Anterior cingulate cortex (tissue), 58 donors: ENCODE measurements around the gene USF3.

Source experiments
- DNase-seq, 58 donors: peaks; one replicate each; lab custom pipeline; 2025; lab: John Stamatoyannopoulos, UW

USF3 gene

DNA sequence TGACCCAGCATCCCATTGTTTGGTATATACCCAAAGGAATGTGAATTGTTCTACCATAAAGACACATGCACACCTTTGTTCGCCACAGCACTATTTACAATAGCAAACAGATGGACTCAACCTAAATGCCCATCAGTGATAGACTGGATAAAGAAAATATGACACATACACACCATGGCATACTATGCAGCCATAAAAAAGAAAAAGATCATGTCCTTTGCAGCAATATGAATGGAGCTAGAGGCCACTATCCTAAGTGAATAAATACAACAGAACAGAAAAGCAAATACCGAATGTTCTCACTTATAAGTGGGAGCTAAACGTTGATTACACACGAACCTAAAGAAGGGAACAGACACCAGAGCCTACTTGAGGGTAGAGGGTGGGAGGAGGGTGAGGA lies 11.4 kb upstream of the USF3 start:
- DNase-seq: no peak

DNA sequence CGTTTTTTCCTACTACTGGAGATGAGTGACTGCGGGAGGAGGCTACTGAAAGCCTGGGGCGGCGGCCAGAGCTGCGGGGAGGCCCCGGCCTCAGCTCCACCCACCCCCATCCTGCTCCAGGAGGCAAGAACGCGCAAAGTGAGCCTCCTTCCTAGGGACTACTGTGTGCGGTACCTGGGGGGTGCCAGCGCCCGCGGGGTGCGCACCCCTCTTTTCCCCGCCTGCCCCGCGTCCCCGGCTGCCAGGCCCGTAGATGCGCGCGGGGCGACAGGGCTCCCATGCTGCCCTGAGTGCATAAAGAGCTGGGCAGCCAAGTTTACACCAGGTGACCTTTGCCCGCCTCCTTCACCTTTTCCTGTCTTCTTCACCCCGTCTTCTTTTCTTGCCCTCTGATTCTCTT lies 2.5 kb upstream of the USF3 start:
- DNase-seq: peak in 1 of 58 donors; percentile 10

DNA sequence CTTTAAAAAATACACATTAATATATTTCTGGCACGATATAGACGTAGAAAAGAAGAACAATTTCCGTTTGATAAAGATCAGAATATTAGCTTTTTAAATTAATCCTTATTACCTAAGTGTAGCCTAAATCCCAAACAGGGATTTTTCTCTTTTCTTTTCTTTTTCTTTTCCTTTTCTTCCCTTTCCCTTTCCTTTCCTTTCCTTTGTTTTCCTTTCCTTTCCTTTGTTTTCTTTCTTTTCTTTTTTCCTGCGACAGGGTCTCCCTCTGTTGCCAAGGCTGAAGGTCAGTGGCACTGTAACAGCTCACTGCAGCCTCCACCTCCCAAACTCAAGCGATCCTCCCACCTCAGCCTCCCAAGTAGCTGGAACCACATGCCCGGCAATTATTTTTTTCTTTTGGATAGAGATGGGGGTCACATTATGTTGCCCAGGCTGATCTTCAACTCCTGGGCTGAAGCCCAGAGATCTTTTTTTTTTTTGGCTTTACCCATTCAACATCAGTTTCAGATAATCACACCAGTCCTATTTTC lies 1.8 kb upstream of the USF3 start:
- DNase-seq: no peak

DNA sequence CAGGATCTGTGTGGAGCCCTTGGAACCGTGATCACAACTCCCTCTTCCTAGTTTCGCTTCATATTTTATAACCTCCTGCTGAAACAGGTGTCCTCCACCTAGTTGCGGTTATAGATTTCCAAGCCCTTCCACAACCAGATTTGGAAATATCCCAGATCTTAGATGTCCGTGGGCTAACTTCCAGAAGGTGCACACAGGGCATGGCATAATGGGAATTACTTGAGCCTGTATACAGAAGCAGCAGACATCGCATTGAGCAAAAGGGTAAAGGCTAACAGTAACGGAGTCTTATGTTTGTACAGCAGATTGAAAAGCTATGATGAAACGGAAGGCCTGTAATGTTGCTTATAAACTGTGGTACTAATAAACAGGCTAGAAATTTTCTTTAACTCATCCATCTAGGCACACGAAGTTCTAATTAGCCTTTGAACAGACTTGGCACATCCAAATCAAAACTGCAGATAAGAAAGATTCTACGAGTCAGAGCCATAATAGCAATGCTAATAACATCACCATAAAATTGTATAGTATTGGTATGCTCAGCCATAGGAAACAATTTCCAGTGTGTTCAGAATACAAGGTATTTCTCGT lies 1.2 kb upstream of the USF3 start:
- DNase-seq: peak in 4 of 58 donors; percentile 45 to 59 (median 54)

DNA sequence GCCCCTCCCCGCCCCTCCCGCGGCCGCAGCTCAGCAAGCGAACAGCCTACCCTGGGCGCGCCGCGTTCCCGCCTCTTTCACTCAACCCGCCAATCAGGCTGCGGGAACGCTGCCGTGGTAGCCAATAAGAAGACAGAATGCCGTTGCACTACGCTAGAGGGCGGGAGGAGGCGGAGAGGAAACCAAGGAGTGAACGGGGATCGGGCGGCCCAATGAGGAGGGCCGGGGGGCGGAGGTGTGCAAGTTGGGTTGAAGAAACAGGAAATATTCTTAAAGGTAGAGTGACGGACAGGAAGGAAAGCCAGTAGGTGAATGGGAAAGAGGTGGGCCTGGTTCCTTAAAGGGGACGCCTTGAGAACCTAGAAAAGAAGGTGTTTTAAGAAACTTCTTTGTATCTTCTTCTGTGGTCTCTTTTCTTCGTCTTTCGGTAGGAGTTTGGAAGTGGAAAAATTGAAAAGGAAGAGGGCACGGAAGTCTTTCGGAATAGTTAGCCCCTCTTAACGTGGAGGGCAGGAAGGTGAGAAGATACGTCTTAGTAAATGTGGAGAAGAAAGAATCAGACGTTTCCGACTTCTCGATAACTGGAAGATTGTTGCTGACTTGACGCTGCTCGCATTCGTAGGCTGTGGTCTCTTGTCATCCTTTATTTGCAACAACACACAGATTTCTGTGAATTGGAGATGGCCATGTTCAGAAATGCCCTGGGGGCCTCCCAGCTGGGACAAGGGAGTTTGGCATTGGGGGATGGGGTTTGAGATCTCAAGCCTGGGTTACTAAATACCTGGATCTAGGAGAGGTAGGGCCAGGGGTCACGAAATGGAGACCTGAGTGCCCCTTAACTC lies 437 bp upstream of the USF3 start:
- DNase-seq: peak; percentile 89 to 100 (median 99)

DNA sequence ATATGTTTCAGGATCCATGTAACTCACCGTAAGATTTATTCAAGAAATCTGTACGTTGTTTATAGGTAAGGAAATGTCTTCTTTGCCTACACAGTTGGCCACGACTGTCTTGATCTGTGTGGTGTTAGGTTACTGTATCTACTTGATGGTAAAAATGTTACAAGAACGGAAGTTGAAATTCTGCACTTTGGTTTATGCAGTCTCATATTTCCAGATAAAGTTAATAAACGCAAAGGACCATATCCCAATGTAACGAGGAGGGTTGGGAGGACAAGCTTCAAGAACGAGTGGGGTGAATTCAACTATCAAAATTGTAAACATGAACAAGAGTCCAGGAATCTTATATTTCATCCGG lies 1.0 kb downstream of the USF3 start:
- no peak for DNase-seq

DNA sequence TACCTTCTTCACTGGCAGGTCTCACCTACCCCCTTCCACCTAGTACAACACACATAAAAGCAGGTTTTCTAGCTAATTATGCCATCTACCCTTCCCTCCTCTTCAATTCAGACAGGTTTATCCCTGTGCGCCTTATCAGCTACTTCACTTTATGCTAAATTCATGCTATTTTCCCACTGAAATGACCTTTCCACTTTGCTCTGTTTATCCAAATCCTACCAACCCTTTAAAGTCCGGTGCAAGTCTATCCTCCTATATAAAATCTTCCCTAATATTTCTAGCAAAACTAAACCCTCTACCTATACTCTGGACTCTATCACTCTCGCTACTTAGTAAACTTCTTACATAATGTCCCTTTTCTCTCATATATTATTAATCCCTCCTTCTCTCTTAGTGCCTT lies 6.0 kb downstream of the USF3 start:
- no peak for DNase-seq

DNA sequence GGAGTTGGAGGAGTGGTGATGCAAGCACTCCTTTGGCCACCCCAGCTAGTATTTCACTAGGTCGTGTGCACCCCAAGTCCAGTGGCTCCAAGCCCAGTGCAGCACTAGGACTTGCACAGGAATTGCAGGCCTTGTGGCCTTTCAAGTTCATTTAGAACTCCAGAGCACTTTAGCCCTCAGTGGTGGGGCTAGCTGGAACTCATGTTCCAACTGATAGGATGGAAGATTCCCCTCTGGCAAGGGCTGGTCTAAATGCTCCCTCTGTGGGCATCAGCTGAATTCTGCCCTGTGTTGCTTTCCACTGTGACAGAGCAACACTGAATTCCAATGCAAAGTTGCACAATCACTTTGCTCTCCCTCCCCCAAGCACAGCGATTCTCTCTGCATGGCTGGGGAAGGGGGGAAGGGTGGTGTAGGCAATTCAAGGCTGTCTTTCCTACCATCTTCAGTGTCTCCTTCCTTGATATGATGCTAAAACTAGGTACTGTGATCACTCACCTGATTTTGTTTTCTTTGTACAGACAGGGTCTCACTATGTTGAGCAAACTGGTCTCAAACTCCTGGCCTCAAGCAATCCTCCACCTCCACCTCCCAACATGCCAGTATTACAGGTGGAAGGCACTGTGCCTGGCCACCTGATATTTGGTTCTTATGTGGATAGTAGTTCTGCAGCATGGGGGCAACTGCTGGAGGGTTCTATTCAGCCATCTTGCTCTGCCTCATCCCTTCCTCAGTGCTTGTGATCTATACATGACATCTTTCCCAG lies 10.3 kb downstream of the USF3 start:
- DNase-seq: no peak

DNA sequence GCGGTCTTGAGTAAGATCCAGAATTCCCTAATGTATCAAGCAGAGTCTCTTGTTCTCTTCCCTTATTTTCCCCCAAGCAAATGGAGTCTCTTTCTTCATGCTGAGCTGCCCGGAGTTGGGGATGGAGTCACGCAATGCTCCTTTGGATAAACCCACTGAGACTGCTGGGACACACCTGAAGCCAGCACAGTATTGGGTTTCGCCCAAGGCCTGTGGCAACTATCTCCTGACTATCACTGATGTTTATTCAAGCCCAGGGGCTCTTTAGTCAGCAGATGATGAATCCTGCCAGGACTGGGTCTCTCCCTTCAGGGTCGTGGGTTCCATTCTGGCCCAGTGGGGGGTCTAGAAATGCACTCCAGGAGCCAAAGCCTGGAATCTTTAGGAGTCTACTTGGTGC lies 11.3 kb downstream of the USF3 start:
- DNase-seq: no peak

DNA sequence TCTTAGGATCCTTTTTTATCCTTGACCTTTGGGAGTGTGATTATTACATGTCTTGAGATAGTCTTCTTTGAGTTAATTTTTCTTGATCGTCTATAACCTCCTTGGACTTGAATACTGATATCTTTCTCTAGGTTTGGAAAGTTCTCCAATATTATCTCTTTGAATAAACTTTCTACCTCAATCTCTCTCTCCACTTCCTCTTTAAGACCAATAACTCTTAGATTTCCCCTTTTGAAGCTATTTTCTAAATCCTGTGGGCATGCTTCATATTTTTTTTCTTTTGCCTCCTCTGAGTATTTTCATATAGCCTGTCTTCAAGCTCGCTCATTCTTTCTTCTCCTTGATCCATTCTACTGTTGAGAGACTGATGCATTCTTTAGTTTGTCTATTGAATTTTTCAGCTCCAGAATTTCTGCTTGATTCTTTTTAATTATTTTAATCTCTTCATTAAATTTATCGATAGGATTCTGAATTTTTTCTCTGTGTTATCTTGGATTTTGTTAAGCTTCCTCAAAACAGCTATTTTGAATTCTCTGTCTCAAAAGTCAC lies 12.1 kb downstream of the USF3 start:
- no peak for DNase-seq

DNA sequence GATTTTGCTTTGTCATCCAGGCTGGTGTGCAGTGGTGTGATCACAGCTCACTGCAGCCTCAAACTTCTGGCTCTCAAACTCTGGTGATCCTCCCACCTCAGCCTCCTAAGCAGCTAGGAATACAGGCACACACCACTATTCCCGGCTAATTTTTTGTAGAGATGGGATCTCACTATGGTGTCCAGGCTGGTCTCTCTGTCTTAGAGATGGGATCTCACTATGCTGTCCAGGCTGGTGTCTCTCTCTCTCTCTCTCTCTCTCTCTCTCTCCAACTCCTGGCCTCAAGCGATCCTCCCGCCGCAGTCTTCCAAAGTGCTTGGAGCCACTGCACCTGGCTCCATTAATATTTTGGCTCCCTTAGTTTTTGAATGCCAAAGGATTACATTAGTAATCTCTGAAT lies 17.7 kb downstream of the USF3 start:
- DNase-seq: no peak

DNA sequence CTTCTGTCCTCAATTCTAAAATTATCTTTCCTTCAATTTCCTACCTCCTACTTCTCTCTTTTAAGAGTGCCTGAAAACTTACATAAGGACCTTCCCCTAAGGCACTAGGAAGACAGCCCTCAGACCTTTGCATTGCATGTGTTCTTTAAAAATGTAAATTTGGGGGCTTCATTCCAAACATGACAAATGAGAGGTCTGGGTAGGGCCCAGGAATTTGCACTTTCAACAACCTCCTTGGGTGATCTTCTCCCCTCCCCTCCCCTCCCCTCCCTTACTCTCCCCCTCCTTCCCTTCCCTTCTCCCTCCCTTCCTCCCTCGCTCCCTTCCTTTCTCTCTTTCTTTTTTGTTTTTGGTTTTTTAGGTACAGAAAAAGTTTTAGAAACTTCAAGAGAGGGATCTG lies 18.7 kb downstream of the USF3 start:
- DNase-seq: no peak

DNA sequence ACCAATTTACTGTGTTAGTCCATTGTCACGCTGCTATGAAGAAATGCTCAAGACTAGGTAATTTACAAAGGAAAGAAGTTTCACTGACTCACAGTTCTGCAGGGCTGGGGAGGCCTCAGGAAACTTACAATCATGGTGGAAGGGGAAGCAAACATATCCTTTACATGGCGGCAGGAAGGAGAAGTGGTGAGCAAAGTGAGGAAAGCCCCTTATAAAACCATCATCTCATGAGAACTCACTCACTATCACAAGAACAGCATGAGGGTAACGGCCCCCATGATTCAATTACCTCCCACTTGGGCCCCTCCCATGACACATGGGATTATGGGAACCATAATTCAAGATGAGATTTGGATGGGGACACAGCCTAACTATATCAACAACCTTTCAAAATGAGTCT lies 20.2 kb downstream of the USF3 start:
- DNase-seq: no peak

DNA sequence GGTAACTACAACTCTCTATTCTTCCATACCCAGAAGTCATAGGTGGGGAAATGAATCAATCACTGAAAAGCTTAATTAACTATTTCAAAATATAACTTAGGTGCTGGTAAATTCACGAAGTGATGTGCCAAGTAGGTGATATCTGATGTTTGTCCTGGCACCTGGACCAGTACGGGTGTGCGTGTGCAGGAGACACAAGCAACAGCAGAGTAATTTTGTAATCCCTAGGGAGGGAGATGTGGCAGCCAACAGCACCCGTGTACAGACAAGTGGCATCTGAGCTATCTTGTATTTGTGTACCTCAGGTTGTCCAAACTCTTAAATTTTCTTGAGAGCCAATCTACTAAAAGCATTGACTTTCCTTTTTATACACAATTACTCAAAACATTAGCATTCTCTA lies 22.8 kb downstream of the USF3 start:
- no peak for DNase-seq

DNA sequence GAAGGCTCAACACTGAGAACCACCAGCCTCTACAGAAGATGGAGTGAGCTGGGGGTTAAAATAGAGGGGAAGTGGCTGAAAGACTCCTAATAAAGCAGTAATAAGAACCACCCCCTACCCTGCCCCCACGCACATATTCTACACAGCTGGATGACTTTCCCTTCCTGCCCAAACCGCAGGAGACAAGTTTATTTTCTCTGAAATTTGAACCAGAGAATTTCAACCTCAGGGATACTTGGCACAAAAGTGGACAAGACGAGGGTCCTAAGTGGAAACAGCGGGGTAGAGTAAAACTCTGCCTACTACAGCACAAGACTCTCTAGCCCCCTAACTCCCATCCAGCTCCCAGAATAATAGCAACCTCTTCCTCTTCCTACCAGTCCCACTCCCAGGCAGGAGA lies 28.4 kb downstream of the USF3 start:
- DNase-seq: no peak

DNA sequence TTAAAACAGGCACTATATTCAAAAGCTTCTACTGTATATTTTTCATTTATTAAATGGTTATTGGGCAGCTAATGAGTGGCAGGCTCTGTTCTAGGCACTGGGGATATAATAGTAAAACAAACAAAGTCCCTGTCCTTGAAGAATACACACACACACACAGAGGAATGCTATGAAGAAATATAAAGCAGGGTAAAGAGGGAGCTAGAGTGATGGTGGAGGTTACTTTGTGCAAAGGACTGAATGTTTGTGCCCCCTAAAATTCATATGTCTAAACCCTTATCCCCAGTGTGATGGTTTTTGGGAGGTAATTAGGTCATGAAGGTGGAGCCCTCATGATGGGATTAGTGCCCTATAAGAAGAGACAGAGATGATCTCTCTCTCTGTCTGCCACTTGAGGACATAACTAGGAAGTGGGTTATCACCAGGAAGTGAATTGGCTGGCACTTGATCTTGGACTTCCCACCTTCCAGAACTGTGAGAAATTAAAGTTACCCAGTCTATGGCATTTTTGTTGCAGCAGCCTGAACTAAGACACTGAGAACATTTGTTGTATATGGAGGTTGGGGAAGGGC lies 31.8 kb downstream of the USF3 start:
- no peak for DNase-seq

DNA sequence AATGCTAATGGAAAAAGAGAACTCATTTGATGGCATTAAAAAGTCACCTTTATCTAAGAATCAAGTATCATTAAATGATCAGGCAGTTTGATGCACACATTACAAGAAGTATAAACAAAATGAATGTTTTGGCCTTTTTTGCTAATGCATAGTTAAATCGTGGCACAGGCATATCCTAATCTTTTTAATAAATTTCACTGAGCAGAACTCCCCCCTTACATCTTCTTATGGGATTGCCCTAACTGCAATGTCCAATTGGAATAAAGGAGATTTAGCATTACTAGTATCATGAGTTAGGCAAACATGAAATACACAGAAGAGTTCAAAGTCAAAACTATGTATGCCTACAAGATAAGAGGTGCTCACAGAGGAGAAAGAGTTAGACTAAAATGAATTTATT lies 32.7 kb downstream of the USF3 start:
- DNase-seq: no peak

DNA sequence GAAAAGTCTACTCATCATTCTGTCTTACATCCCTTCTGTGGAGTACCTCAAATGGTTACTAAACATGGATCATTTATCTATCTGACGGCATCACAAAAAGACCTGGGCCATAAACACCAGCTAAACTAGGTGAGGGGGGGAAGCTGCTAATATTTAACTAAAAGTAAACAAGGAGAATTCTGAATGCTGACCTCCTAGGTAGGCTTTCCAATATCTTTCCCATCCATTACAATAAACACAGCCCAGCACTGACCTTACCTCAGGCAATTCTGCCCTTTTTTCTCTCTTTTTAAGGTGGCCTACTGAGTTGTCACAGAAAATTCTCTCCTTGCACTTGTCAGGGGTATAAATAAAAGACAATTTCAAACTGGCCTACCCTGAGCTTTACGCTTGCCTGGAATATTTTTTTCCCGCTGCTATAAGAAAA lies 33.1 kb downstream of the USF3 start:
- no peak for DNase-seq

DNA sequence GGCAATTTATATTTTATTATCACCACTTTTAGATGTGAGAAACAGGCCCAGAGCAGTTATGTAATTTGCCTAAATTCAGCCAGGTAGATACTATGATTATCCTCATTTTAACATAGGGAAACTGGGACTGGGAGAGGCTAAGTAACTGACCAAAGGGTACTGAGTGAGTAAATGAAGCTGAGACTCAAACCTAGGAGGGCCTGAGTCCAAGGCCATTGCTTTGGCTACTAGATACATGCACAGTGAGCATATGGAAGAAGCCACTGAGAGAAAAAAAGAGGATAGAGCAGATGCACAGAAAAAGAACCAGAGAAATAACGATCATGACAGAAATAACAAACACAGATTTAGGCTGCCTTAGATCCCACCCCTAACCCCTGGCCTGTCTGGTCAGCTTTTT lies 33.6 kb downstream of the USF3 start:
- DNase-seq: no peak

DNA sequence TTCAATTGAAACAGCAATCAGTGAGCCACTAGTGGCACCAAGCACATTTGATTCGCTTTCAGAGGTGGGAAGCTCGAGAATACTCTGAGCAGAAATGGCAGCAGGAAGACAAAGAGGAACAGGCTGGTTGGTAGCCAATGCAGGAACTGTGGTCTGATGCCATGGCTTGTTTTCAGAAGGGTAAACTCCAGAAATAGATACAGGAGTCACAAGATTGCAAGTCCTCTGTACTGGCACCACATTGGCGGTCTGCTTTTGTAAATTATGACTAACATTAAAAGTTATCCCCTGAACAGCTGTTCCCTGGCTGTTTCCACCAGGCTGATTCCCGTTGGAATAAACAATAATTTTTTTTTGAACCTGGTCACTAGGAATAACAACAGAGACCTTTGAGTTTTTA lies 35.5 kb downstream of the USF3 start:
- peak in 3 of 58 donors; percentile 1 to 11 (median 2) for DNase-seq

DNA sequence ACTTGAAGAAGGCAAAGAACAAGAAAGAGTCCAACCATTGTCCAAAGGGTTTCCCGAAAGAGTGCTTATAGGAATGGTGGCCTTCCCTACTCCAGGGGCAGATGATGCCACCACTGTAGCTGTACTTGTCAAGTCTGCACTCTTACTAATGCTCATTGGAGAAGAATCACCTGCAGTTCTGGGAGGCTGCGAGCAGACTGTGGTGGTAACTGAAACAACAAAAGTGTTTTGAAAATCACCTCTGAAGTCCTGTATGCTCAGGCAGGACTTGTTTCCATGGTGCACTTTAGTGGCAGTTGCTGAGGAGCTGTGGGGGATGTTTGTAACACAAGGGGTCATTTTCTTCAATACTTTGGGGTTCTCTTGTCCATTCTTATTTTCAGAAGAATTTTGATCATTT lies 36.0 kb downstream of the USF3 start:
- no peak for DNase-seq
